HG03139 (cell line): ENCODE results near the gene DMD.
"Not testable (repeated sequence)": the region's sequence is repeated elsewhere in the genome, so short reads cannot be mapped to it uniquely, and the experiment has no call there.

Source experiments
- ATAC-seq: cut with Tn5 transposase; IDR thresholded peaks from one replicate; pipeline ENCODE4 v1.9.1; 2021; ENCODE audit not compliant: unreplicated experiment

The DMD gene

DNA sequence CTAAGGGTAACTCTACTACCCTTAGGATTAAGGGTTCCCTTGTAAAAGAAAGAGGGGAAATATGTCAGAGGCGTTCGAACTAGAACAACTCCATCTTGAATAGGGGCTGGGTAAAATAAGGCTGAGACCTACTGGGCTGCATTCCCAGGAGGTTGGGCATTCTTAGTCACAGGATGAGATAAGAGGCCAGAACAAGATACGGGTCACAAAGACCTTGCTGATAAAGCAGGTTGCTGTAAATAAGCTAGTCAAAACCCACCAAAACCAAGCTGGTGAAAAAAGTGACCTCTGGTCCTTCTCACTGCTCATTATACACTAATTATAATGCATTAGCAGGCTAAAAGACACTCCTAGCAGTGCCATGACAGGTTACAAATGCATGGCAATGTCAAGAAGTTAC, 922.0 kb downstream of the DMD start:
- no peak for ATAC-seq

DNA sequence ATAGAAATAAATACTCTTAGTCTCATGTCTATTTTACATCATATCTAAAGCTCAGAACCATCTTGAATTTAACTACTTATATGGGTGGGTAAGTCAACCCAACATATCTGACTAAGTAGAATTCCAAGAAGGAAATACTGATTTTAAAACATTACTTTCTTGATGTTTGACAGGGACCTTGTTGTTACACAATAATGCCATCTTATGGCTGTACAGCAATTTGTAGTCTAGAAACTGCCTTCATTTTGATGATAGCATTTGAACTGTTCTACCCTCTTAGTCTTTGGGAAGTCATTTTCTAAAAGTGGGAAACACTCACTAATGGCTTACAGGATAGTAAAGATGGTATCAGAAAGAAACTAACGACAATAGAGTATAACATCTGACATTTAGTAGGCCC, 929.5 kb downstream of the DMD start:
- ATAC-seq, result no peak

DNA sequence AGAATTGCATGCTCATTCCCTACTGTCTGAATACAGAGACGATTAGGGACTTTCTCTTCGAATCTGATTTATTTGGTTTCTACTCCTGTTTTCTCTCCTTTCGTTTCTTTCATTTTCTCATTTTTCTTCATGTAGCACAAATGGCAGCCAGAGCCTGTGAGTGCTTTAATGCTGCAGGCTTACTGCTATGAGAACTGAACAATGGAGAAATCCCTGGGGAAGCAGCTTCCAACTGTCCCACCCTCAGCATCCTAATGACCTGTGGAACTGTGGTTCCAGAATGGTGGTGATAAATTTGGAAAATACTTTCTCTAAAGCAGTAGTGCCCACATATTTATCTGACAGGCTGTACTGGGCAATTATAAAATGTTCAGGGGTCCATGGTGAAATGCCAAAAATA, 930.4 kb downstream of the DMD start:
- no peak for ATAC-seq

DNA sequence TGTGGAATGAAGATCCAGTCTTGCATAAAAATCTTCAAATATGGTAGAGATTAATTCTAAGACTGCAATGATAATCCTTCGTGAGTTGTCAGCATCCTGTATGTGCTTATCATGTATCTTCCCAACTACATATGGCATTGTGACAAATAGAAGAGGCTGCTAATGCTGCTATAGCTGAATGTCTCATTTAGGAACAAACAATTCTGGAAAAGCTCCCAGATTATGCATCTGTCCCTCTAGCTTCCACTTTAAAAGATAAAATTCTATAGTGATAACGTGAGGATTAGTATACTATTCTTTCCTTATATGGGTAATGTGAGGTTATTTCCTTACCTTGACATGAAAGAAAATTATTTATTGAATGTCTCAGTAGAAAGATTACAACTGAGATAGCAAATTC, 930.9 kb downstream of the DMD start:
- no peak for ATAC-seq

DNA sequence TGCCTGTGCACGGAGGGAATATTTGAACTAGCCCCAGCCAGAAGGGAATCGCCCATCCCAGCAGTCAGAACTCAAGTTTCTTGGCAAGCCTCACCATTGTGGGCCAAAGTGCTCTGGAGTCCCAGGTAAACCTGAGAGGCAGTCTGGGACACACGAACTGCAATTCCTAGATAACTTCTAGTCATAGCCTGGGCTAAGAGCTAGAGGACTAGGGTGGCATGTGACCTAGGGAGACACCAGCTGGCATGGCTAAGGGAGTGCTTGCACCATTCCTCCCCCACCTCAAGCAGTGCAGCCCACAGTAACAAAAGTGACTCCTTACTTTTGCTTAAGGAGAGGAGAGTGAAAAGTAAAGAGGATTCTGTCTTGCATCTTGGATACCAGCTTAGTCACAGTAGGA, 935.2 kb downstream of the DMD start:
- no peak for ATAC-seq

DNA sequence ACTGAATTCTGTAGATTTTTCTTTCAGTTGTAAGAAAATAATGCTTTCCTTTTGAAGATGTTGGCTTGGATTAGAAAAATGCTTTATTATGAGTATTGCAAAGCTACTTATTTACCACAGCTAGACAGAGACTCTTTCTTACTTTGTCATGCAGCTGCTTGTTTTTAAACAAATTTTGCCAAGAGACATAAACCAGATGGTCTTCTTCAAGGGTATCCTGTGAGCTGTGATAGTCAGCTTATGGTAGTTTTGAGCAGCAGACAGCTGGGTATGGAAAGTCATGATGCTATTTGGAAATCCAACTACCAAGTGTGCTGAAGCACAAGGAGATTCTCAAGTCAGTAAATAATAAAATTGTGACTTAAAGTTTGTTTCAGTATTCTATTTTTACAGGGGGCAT, 941.5 kb downstream of the DMD start:
- no peak for ATAC-seq

DNA sequence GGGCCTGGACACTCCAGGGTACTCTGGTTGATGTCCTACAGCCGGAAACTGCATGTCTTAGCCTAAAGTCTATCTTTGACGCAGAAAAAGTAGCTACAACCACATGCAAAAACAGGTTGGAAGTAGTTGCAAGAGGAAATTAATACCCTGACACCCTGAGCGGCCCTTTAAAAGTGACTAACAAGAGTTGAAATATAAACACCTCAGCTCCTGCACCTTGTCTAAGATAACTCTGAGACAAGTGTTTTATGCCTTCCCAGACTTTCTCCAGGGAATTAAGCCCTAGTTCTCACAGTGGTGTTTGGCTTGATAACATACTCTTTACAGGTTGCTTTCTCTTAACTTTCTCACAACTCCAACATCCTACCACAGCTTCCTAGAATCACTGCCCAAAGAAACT, 943.1 kb downstream of the DMD start:
- ATAC-seq, result no peak

DNA sequence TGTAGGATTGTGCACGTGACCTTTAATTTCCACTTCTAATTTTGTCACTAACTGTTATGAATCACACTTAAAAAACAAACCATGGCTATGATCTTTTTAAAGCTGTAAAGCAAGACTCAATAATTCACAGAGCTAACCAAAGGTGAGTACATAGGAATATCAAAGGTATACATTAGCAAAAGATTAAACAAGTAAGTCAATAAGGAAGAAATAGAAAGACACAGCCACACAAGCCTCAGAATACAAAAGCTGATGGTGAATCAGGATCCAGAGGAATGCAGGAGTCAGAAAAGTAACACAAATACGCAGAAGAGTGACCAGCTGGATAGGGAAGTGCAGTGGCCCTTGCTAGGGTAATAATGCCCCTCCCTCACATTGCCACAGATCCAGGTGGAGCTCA, 943.6 kb downstream of the DMD start:
- no peak for ATAC-seq

DNA sequence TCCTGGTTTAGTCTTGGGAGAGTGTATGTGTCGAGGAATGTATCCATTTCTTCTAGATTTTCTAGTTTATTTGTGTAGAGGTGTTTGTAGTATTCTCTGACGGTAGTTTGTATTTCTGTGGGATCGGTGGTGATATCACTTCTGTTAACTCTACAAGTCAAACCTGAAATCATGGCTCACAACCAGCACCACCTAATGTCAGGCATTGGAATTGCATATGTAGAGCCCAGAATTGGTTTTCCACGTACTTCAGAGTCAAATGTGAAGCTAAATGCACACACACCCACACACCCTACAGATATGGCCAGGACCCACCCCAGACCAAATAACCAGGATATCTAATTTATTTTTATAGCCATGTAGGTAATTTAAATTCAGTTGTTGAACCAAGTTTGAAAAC, 964.7 kb downstream of the DMD start:
- ATAC-seq, result not testable (repeated sequence)

DNA sequence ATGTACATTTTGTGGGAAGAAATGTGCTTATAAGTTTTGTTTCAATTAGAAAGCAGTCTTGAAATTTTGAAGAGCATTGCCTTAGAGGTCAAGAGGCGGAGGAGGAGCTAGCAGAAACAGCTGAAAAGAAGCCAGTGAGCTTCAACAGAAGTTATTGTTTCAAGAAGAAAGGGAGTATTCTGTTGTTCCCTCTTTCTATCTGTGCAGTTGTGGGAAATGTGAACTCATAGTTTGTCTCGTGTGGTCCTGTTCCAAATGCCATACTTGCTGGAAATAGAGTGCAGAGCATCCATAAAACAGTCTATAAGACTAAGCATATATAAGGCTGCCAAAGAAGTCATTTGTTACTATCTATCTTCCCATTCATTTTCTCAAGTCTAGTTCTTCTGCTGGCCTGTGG, 1015.7 kb downstream of the DMD start:
- ATAC-seq, result no peak

DNA sequence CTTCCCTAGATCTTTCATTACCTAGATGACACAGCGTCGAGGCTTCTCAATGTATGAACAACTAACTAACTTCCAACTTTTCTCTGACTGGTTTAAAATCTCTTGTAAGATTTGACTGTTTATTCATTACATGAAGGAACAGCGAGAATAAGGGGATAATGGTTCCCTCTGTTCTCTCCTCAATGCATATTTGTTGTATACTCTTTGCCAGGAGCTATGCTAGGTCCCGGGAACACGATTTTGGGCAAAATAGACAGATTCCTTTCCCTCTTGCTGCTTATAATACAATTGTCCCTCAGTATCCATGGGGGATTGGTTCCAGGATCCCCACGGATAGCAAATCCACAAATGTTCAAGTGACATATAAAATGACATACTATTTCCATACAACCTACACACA, 1020.0 kb downstream of the DMD start:
- no peak for ATAC-seq

DNA sequence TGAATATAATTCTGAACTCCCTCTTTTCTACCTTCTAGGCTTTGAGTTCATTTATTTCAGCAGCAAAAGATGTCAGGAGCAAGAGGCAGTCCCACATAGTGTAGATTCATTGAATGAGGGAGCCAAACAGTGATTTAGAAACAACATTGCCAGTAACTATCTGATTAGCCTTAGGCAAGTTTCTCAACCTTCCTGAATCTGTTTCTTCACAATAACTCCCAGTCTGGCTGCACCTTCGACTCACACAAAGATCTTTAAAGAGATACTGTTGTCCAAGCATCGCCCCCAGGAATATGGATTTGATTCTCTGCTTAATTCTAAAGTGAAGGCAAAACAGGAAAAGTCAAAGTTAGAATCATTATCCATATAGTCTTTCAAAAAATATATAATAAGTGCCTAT, 1026.2 kb downstream of the DMD start:
- no peak for ATAC-seq

DNA sequence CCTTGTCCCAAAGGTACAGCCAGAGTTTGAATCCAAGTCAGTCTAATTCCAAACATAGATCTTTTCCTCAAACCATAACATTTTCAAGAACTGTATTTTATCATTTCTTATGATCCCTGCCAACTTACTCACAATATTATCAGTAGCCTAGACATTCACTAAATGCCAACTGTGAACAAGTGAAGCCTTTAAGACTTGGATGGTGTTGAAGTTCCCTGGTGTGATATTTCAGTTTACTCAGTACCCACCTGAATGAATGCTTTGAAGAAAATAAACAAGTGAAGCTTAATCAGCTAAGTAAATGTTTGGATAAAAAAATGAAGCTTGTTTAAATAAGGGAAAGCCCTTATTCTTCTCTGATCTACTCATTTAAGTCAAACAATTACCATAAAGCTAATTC, 1028.3 kb downstream of the DMD start:
- no peak for ATAC-seq

DNA sequence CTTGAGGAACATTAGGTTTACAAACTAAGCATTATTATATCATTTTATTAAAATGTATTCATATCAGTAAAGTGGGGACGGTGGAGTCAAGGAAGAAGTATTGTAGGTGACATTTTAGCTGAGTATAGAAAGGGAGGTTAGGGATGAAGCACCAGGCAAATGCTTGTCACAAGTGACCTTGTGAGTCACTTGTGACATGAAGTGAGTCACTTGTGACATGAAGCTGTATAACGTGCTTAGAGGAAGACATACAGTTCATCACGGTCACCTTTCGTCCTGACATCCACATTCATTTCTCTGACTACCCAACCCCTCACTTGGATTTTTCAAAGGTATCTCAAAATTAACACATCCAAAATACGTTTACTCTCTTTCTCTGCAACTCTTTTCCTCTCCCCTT, 1034.8 kb downstream of the DMD start:
- no peak for ATAC-seq

DNA sequence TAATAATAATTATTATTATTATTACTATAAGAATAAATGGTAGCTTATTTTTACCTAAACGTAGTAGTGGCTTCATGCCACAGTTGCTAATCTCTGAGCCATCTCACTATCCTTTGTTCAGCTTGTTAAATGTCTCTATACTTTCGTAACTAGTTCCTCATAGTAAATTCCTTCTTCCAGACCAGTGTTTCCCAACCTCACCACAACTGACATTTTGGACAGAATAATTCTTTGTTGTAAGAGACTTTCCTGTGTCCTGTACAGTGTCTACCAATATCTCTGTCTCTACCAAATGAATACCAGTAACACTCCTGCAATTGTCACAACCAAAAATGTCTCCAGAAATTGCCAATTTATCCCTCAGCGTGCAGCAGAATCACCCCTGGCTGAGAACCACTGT, 1040.9 kb downstream of the DMD start:
- ATAC-seq, result no peak

DNA sequence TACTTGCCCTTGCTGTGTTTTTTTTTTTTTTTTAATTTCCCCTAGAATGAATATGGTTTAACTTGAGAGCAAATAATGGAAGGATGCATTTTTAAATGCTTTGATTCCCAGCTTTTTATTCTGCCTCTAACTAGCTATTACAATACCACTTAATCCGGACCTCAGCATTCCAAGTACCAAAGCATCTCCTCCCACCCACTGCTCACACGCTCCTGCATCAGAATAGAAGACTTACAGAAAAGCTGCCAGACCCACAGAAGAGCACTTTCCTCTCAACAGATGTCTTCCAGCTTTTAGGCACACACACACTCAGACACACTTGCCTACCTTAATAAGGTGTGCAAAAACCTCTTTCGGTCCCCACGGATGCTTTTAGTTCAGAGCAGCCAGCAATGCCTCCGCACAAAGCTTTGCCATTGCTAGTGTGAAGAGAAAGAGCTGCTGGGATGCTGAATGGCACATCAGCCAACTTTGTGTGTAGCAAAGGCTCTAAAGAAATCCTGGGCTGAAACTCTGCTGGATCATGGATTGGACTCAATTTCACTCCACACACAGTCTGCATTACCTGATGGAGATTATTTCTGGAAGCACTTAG, 1056.2 kb downstream of the DMD start:
- ATAC-seq, result no peak

DNA sequence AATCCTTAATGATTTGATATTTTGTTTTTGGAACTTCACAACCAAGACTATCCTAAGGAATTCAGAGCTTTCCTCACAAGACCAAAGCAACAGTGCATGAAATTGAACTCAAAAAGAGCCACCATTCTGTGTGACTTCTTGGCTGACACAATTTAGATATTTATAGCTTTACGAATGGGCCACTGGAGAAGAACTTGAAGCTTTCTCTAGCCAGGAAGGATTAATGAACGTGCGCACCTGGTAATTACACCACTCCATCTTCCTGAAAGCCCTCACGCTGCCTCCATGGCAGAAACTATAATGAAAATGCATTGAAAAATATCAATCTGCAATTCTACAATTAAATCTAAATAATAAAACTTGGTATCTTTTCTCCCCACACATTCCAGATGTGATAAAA, 1057.8 kb downstream of the DMD start:
- ATAC-seq, result no peak

DNA sequence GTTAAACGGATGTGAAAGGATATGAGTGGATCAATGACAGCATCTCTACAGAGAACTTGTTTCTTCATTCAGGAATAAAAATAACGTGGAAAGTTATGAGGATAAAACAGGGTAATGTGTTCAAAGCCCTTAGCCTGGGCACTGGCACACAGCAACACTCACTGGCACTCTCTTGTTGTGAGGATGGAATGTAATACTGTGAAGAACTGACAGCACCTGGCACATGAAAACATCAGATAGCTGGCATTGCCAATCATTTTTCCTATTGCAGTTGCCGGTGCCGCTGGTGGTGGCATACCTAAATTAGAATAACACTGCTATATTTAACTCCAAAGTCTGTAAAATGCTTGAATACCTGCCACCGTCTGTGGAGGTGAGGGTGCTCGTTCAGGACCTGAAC, 1061.2 kb downstream of the DMD start:
- no peak for ATAC-seq

DNA sequence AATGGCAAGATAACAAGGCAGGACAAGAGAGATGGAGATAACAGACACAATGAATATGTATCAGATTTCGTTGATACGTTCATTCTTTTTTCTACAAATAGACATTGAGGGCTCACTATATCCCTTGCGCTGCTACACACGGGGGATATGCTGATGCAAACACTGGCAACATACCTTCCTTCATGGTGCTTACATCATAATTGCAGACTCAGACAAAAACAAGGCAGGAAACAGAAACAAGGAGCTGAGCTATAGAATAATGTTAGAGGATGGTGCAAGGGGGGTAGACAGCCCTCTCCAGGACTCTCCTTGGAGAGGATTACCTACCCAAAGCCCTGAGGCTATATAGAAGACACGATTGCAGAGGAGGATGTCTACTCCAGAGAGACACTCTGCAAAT, 1069.5 kb downstream of the DMD start:
- ATAC-seq, result no peak

DNA sequence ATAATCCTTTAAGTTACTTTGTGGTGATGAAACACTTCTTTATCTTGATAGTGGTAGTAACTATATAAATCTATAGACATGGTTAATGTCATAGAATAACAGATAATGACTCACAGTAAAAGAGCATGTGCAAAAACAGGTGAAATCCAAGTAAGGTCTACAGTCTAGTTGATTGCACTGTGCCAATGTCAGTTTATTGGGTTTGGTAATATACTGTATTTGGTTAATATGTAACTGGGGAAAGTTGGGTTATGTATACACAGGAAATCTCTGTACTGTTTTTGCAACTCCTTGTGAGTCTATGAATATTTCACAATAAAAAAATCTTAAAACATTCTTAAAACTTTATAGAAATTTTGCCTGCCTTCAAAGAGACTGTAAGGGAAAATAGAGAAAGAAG, 1071.9 kb downstream of the DMD start:
- no peak for ATAC-seq

DNA sequence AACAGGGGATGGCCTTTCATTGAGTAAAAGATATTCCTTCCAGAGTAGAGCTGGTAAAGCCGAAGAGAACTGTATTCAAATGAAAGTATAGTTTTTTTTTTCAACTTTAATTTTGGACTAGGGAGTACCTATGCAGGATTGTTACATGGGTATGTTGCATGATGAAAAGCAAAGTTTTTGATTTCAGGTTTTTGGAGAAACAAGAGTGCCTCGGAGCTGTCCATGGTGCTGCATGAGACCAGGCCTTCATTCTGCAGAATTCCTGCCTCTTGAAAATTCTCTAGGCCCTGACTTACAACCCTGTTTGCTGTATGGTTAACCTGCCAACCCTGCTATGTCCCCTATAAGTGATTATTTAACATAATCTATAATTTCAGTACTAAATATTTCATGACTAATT, 1073.8 kb downstream of the DMD start:
- ATAC-seq, result no peak

DNA sequence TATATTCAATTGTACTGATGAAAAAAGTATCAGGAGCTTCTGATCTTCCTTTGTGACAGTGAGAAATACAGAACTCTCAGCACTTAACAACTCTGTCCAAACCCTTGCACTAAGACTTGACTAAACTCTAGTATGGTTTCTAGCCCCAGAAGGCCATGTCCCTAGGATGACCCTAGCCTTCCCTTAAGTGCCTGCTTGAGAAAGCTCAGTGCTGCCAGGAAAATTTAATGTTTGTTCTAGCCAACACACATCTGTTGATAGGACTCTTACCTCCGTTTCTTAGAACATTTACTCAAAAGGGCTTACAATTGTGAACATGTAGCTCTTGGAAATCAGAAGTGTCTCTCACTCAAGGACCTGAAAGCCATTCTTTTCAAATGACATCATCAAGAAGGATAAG, 1084.4 kb downstream of the DMD start:
- ATAC-seq, result no peak

DNA sequence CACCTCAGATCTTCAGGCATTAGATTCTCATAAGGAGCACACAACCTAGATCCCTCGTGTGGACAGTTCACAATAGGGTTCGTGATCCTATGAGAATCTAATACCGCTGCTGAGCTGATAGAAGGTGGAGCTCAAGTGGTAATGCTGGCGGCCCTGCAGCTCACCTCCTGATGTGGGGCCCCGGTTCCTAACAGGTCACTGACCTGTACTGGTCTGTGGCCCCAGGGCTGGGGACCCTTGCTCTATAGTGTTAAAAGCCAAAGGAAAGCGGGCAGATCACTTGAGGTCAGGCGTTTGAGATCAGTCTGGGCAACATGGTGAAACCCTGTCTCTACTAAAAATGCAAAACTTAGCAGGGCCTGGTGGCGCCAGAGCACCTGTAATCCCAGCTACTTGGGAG, 1092.5 kb downstream of the DMD start:
- no peak for ATAC-seq

DNA sequence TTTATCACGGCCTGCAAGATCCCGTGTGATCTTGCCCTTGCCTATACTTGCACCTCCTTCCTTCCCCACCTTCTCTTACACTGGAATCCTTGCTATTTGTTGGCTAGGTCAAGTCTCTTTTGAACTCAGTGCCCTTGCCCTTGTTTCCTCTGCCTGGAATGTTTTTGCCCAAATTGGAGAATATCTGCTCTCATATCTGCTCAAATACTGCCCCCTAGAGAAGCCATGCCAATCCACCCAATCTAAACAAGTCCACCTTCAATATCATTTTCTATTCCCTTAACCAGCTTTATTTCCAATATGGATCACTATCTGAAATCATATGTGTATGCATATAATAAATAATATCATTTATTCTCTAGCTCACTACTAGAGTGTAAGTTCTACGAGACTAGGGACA, 1095.3 kb downstream of the DMD start:
- ATAC-seq, result no peak
